GM21528 (cell line): Measurements from ENCODE around the gene DNASE2.

Source experiments
- ATAC-seq: cut with Tn5 transposase; IDR thresholded peaks from one replicate; pipeline ENCODE4 v1.9.1; 2021; ENCODE audit warnings: mild to moderate bottlenecking, moderate library complexity; ENCODE audit not compliant: unreplicated experiment, low FRiP score

DNASE2 gene

DNA sequence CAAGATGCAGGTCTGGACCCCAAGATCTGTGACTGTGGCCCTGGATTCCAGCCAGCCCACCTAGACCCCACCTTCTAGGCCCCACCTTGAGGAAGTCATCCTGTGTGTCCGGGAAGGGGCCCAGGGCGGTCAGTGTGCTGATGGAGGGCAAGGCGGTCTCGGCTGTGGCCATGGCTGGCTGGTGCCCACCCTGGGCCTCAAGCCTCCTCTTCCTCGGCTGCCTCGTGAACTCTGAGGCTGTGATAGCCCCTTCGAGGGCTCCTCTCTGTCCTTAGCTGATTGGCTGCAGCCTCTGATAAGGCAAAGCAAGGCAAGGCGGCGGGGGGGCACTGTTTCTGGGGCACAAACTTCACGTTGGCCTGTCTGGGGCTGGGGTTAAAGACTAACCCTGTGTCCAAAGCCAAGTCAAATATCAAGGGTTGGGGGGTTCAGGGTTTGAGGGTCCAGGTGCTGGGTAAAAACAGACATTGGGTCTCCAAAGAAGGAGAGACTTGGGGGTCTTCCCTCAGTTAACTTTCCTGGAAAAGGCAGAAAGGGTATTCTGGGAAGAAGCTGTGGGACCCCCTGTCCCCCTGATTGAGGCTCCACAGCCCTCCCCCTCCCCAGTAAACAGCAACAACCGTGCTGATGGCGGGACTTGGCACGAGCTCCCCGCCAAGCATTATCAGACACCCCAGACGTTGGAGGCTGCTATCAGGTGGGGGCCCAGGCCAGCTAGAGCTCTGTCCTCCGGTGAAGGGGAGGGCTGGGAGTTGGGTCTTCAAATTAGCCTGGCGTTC, 5.9 kb upstream of the DNASE2 start, which contains the start of gene KLF1:
TSS of gene KLF1 (minus strand) at position 233 of the 779 bp plus-strand sequence. CDS start at position 172, 61 bp downstream.
- no peak for ATAC-seq

DNA sequence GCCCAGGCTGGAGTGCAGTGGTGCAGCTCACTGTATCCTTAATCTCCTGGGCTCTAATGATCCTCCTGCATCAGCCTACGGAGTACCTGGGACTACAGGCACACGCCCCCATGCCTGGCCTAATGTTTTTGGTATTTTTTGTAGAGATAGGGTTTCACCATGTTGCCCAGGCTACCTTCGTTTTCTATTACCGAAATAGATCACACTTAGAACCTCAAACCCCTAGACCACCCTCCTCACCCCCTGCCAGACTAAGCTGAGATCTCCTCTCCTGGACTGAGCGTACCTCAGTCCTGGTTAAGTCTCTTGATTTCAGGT, 5.4 kb upstream of the DNASE2 start:
- no peak for ATAC-seq

DNA sequence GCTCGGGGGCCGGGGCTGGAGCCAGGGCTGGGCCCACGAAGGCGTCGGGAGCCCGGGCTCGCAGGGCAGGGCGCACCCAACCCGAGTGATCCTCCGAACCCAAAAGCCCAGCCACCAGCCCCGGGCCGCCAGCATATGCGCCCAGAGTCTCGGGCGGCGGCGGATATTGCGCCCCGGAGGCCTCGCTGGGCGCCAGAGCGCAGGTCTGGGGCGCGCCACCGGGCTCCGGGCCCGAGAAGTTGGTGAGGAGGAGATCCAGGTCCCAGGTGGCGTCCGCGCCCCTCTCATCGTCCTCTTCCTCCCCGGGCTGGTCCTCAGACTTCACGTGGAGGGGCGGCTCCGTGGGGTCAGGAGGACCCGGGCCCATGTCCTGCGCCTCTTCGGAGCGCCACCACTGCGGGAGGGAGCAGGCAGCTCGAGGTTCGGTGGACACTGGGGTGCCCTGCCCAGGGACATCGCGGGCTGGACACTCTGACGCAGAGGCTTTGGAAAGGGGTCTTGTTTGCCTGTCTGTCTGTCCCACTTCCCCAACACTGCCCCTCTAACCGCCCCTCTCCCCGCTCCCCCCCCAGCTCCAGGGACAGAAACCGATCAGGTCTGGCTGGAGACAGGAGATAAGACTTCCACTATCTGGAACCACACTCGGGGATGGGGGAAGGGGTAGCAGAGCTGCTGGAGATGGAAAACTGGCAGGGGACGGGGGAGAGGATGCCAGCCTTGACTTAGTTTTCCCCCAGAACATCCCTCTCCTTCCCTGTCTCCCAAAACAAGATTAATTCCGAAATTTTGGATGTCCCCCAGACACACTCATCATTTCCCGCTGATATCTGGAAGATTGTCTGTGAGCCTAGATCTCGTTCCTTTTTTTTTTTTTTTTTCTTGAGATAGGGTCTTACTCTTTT, 4.8 kb upstream of the DNASE2 start:
- ATAC-seq, result no peak

DNA sequence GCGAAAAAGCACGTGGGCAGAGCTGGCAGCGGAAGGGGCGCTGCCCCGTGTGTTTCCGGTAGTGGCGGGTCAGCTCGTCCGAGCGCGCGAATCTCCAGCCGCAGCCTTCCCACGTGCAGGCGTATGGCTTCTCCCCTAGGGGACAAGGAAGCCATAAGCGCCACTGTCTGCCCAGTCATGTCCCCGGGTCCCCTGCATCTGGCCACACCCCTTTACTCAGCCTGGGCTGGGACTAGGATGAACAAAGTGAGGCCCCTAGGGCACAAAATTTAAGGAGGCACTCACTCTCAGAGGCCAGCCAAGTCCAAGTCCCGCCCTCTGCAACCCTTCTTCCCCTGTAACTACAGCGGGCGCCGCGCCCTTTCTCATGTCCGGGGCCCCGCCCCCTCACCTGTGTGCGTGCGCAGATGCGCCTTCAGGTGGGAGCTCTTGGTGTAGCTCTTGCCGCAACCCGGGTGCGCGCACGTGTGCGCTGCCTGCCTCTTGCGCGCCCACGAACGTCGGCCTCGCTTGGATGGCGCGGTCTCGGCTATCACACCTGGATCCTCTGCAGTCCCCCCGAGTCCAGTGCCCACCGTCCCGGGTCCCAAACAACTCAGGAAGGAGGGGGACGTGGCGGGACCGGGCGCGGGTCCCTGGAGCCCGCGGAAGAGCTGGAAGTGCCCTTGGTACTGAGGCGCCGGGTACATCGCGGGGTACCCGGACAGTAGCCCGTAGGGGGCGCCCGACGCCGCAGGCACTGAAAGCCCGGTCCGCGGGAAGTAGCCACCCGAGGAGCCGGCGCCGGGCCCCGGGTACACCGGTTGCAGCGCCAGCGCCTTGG, 3.9 kb upstream of the DNASE2 start:
- ATAC-seq, result no peak

DNA sequence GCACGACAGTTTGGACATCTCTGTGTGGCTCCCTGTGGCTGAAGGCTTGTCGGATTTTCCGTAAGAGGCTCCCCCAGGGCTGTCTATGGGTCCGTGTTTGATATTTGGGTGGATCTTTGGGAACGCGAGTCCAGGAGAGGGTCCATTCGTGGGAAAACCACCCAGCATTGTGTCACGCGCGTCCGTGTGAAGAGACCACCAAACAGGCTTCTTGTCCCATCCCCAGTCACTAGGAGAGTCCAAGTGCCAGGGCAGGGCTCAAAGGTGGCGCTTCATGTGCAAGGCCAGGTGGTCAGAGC, 3.3 kb upstream of the DNASE2 start:
- no peak for ATAC-seq

DNA sequence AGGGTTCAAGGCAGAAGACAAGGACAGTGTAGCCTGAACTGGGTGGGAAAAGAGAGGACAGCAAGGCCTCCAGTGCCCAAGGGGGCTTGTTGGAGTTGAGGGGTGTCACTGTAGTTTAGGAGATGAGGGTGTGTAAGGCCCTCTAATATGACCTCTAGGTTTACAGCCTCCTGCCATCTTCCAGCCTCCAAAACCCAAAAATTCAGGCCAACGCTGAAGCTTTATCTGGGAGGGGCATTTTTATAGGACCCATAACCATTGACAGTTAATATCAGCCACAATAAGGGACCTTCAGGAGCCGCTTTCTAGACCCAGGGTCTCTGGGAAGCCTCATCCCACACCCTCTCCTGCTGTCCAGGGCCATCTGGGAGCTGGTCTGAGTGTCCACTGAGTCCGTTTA, 3.0 kb upstream of the DNASE2 start:
- ATAC-seq, result no peak

DNA sequence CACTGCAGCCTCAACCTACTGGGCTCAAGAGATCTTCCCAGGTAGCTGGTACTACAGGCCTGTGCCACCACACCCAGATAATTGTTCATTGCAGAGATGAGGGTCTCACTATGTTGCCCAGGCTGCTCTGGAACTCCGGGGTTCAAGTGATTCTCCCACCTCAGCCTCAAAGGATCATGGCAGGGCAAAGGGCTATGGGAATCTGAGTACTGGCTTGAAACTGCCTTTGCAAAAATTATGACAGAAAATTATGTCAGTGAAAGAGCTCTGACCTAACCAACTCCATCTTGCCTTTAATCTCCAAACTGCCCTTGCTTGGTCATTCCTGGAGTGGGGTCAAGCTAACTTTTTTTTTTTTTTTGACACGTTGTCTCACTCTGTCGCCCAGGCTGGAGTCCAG, 1.3 kb upstream of the DNASE2 start:
- ATAC-seq, result no peak

DNA sequence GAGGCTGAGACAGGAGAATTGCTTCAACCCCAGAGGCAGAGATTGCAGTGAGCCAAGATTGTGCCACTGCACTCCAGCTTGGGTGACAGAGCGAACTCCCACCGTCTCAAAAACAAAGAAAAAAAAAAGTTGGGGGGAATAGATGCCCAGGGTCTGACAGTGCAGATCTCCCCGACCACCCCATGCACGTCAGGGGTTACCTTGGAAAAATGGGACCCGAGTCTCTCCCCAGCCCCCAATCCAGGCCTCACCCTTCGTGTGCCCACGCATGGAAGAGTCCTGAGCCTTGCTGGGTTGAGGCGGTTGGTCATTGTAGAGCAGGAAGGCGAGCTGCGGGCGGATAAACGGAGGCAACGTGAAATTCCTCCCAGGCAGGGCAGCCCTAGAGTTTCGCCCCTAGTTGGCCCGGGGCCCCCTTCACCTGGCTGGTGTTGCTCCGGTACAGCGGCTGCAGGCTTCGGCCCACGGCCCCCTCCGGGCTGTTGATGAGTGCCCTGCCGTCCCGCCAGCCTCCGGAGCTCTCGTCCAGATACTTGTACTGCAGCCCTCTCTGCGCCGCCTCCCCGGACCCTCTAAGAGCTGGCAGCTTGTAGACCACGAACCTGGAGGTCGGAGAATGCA, 588 bp downstream of the DNASE2 start:
- peak; percentile 15 for ATAC-seq

- no peak for ATAC-seq
Observed at GRCh38 chr19:12875086-12875485, 6.2 kb downstream of the DNASE2 start.

GRCh38 chr19:12873891-12874745, 7.1 kb downstream of the DNASE2 start:
- ATAC-seq, result no peak

- ATAC-seq, result no peak
Observed at GRCh38 chr19:12872941-12873890, 8.0 kb downstream of the DNASE2 start.

DNA sequence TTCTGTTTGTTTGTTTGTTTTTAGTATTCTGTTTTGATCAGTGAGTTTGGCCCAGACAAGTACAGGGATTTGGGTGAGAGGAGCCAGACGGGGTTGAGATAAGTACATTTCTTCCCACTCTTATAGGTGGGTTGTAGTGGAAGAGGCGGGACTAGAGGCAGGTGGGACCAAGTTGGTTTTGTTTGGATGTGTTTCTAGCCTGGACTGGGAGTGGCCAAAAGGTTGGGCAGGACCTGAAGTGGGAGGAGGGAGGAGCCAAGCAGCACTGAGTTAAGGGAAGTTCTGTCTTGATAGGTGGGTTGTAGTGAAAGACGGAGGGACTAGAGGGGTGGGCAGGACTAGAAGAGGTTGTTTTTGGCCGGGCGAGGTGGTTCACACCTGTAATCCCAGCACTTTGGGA, 9.0 kb downstream of the DNASE2 start:
- ATAC-seq, result no peak

DNA sequence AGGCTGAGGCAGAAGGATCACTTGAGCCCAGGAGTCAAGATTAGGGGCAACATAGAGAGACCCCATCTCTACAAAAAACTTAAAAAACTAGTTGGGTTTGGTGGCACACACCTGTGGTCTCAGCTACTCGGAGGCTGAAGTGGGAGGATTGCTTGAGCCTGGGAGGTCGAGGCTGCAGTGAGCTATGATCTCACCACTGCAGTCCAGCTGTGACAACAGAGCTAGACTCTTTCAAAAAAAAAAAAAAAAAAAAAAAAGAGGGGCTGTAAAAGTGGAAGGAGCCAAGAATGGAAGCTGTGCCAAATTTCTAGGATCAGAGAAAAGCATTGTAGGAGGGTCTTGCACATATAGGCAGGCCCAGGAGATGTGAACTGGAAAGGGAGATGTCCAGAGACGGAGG, 9.6 kb downstream of the DNASE2 start:
- no peak for ATAC-seq

DNA sequence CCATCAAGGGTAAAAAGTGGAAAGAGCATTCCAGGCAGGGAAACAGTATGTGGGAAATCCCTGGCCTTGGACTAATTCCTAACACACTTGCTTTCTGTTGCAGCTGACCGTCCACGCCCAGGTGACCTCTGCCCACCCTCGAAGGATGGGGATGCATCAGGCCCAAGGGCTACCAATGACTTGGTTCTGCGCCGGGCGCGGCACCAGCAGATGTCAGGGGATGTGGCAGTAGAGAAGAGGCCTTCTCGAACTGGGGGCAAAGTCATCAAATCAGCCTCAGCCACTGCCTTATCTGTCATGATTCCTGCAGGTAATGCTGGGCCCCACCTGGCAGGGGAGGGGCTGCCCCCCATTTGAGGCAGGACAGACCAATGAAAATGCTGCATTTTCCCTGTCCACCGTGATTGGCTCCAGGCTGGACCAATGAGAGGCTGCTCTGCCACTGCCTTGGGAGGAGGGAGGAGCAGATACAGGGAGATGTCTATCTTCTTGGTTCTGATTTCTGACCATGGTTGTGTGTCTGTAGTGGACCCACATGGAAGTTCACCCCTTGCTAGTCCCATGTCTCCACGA, 12.6 kb downstream of the DNASE2 start:
- ATAC-seq, result no peak

GRCh38 chr19:12867120-12868099, 13.8 kb downstream of the DNASE2 start:
- ATAC-seq, result no peak

- no peak for ATAC-seq
Observed at GRCh38 chr19:12866416-12867119, 14.7 kb downstream of the DNASE2 start.
